GM13976 (cell line): ENCODE results near the gene WIPF2.

ENCODE experiments used
- DNase-seq: peaks from one replicate; pipeline ENCODE4 v3.0.0; 2012; ENCODE audit warnings: low spot score
- in situ Hi-C: fragments of 300-500 bp; cut with MboI; formaldehyde crosslinking; loops from one replicate; pipeline ENCODE4 v1.12.0; 2022; ENCODE audit warnings: low sequenced_read_pairs, mixed read lengths, inconsistent platforms; ENCODE audit not compliant: unreplicated experiment
- TF ChIP-seq, protein P1 (sequence below): IDR thresholded peaks from 2 replicates; pipeline ENCODE4 v1.5.1; 2012; ENCODE audit warnings: borderline replicate concordance, mild to moderate bottlenecking; ENCODE audit not compliant: insufficient read depth; ENCODE audit errors: extremely low read depth, missing control alignments, control extremely low read depth

Gene WIPF2

GRCh38 chr17:40218740-40219593 is at the start of gene WIPF2:
Gene WIPF2, plus strand, starts transcription at chr17:40219304. Its CDS starts 37,156 bp downstream, at chr17:40256460.
- TF ChIP-seq, protein P1, sequence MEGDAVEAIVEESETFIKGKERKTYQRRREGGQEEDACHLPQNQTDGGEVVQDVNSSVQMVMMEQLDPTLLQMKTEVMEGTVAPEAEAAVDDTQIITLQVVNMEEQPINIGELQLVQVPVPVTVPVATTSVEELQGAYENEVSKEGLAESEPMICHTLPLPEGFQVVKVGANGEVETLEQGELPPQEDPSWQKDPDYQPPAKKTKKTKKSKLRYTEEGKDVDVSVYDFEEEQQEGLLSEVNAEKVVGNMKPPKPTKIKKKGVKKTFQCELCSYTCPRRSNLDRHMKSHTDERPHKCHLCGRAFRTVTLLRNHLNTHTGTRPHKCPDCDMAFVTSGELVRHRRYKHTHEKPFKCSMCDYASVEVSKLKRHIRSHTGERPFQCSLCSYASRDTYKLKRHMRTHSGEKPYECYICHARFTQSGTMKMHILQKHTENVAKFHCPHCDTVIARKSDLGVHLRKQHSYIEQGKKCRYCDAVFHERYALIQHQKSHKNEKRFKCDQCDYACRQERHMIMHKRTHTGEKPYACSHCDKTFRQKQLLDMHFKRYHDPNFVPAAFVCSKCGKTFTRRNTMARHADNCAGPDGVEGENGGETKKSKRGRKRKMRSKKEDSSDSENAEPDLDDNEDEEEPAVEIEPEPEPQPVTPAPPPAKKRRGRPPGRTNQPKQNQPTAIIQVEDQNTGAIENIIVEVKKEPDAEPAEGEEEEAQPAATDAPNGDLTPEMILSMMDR: peak; percentile 33
- in situ Hi-C loops: no loop called here
- peak; percentile 97 for DNase-seq

DNA sequence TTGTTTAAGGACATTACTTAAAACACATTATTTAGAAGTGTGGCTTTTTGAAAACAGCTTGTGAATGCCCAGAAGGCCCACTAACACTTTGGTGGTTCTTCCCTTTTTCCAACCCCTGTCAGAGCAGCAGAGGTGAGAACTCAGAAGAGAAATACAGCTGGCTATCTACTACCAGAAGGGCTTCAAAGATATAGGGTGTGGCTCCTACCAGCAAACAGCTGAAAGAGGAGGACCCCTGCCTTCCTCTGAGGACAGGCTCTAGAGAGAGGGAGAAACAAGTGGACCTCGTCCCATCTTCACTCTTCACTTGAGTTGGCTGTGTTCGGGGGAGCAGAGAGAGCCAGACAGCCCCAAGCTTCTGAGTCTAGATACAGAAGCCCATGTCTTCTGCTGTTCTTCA is 48.8 kb upstream of the WIPF2 start:
- TF ChIP-seq, protein P1: no peak
- in situ Hi-C loops: no loop called here
- DNase-seq: no peak

DNA sequence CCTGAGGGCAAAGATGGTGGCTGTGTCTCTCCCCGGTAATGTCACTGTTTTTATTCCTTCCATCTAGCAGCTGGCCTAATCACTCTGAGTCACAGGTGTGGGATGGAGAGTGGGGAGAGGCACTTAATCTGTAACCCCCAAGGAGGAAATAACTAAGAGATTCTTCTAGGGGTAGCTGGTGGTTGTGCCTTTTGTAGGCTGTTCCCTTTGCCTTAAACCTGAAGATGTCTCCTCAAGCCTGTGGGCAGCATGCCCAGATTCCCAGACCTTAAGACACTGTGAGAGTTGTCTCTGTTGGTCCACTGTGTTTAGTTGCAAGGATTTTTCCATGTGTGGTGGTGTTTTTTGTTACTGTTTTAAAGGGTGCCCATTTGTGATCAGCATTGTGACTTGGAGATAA is 47.4 kb upstream of the WIPF2 start:
- DNase-seq: no peak
- TF ChIP-seq, protein P1: no peak
- in situ Hi-C loops: no loop called here

GRCh38 chr17:40173091-40173777 is 45.9 kb upstream of the WIPF2 start:
- TF ChIP-seq, protein P1: no peak
- in situ Hi-C loops: no loop called here
- no peak for DNase-seq

- DNase-seq: no peak
- in situ Hi-C loops: no loop called here
These were observed 45.3 kb upstream of the WIPF2 start for GRCh38 chr17:40173778-40174135.

DNA sequence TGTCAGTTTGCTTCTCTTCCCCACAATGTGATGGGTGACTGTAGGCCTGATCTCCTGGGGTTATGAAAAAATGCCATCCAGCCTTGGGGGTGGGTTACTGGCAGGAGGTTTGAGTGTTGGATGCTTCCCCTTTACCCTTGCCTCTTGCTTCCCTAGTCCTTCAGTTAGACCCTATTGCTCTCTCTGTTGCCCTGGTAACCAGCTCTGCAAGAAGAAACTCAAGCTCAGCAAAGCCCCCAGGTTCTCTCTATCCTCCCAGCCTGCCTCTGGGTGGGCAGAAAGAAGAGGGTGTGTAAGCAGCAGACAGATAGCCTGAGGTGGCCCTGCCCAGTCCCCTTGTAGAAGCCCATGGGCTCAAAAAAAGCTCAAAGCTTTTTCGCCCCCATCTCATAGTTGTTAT is 44.6 kb upstream of the WIPF2 start:
- DNase-seq: no peak
- TF ChIP-seq, protein P1: no peak
- in situ Hi-C loops: no loop called here

More at GRCh38 chr17:40173778-40174135, 45.3 kb upstream of the WIPF2 start:
- TF ChIP-seq, protein P1: no peak
